OCI-LY7 (cell line): ENCODE data around the gene PLEKHG4. TPM values are rescaled to one million over a fixed set of nuclear protein-coding genes. Genes with fewer than 3 reads are reported as not detected.

Experiments
- BruUV-seq: library from RNA; stranded (reverse); fragments of 400-500 nt; replicated peaks from 2 replicates; lab custom pipeline; 2021; lab: Mats Ljungman, UMichigan
- CTCF ChIA-PET: fragments of 300-600 bp; sonication (Branson Sonifier 250); formaldehyde crosslinking; loops from one replicate; lab custom pipeline; 2022; ENCODE audit warnings: antibody characterized with exemption; ENCODE audit not compliant: unreplicated experiment; lab: Charles Lee
- POLR2A ChIA-PET: fragments of 300-600 bp; sonication (Branson Sonifier 250); formaldehyde crosslinking; loops from one replicate; lab custom pipeline; 2022; ENCODE audit warnings: antibody characterized with exemption; lab: Charles Lee
- DNase-seq: peaks from one replicate; pipeline ENCODE4 v3.0.0-alpha.2; 2015; ENCODE audit warnings: low spot score
- H2AFZ ChIP-seq: fragments of 200-600 bp; sonication (generic), shearing (Covaris generic); 2 replicates; pipeline ENCODE4 v1.6.1; 2014; ENCODE audit warnings: mild to moderate bottlenecking, antibody characterized with exemption, low read length, moderate library complexity
- H3K27ac ChIP-seq: fragments of 200-600 bp; sonication (generic); 2 replicates; pipeline ENCODE4 v1.5.1; 2014; ENCODE audit warnings: mixed run types, low read depth, mild to moderate bottlenecking, moderate library complexity, low read length, inconsistent platforms; ENCODE audit not compliant: poor library complexity, severe bottlenecking
- H3K36me3 ChIP-seq: fragments of 200-600 bp; sonication (generic); 2 replicates; pipeline ENCODE4 v1.6.1; 2014; ENCODE audit warnings: mild to moderate bottlenecking, antibody characterized with exemption, low read length, moderate library complexity, mixed read lengths; ENCODE audit not compliant: insufficient read depth
- H3K4me1 ChIP-seq: fragments of 200-600 bp; sonication (generic); 2 replicates; pipeline ENCODE4 v1.5.1; 2014; ENCODE audit warnings: mild to moderate bottlenecking, low read length; ENCODE audit not compliant: insufficient read depth, poor library complexity, severe bottlenecking
- H3K4me2 ChIP-seq: fragments of 200-600 bp; sonication (generic); 2 replicates; pipeline ENCODE4 v1.6.1; 2014; ENCODE audit warnings: mild to moderate bottlenecking, low read length
- H3K4me3 ChIP-seq: fragments of 200-600 bp; sonication (generic); 2 replicates; pipeline ENCODE4 v1.5.1; 2014; ENCODE audit warnings: mild to moderate bottlenecking, low read depth, low read length; ENCODE audit not compliant: poor library complexity, severe bottlenecking
- H3K79me2 ChIP-seq: fragments of 200-600 bp; sonication (generic); 2 replicates; pipeline ENCODE4 v1.6.1; 2016; ENCODE audit warnings: low read depth, mild to moderate bottlenecking, low read length, moderate library complexity, mixed read lengths; ENCODE audit not compliant: insufficient read depth
- H3K9me2 ChIP-seq: fragments of 200-600 bp; sonication (generic); 2 replicates; pipeline ENCODE4 v1.6.1; 2016; ENCODE audit warnings: mild to moderate bottlenecking, low read length, mixed read lengths; ENCODE audit not compliant: insufficient read depth
- H3K9me3 ChIP-seq: fragments of 200-600 bp; sonication (generic); 2 replicates; pipeline ENCODE4 v1.6.1; 2014; ENCODE audit warnings: mild to moderate bottlenecking, mixed run types, low read length, mixed read lengths
- H4K20me1 ChIP-seq: fragments of 200-600 bp; sonication (generic); 2 replicates; pipeline ENCODE4 v1.6.1; 2014; ENCODE audit warnings: mild to moderate bottlenecking, antibody characterized with exemption, low read length, moderate library complexity, mixed read lengths; ENCODE audit not compliant: insufficient read depth
- CTCF ChIP-seq: fragments of 200-600 bp; sonication (generic); conservative IDR thresholded peaks from 2 replicates; pipeline ENCODE4 v1.5.1; 2014; ENCODE audit warnings: mild to moderate bottlenecking, antibody characterized with exemption, low read length, moderate library complexity, mixed read lengths
- EZH2phosphoT487 ChIP-seq: fragments of 200-600 bp; sonication (generic); IDR thresholded peaks from 2 replicates; pipeline ENCODE4 v1.6.1; 2018; ENCODE audit warnings: low read depth, borderline replicate concordance, mild to moderate bottlenecking, mixed run types, antibody characterized with exemption, low read length, moderate library complexity, mixed read lengths
- intact Hi-C: fragments of 100-400 bp; cut with micrococcal nuclease; formaldehyde crosslinking; loops from one replicate; pipeline ENCODE4 v1.10.0; 2022; ENCODE audit not compliant: unreplicated experiment
- total RNA-seq, 2 experiments: library from RNA; depleted of rRNA in 1 of 2; stranded (reverse); fragments of >200 nt in 1 of 2; shearing (Covaris generic) in 1 of 2; gene quantifications; 2 replicates each; pipeline ENCODE4 v1.2.3, GENCODE V29; 2014 to 2022

PLEKHG4 gene
- total RNA-seq, 2 experiments from 2014 or later, result 0.51 TPM; not detected in 1

GRCh38 chr16:67327743-67328142 lies 48.4 kb downstream of the PLEKHG4 start:
- ChIA-PET CTCF (no interaction called here), POLR2A (no interaction called here)
- Histone ChIP-seq H3K79me2 (no peaks in the 10 kb centered on the region), H3K9me3 (no peaks in the 10 kb centered on the region), H3K36me3 (no peaks in the 10 kb centered on the region), H3K4me2 (no peak overlapping the region), H2AFZ (no peak overlapping the region), H3K9me2 (no peaks in the 10 kb centered on the region), H3K4me1 (peaks cover 22% of the 10 kb centered on the region), H3K27ac (no peak overlapping the region), H3K4me3 (no peak overlapping the region), H4K20me1 (no peaks in the 10 kb centered on the region)
- BruUV-seq, result no TSS peak
- intact Hi-C loops, result no loop called here
- TF ChIP-seq CTCF (no peak), EZH2phosphoT487 (no peak)
- DNase-seq, result no peak

GRCh38 chr16:67329901-67330300 lies 50.6 kb downstream of the PLEKHG4 start:
- no peaks in the 10 kb centered on the region for H3K36me3 ChIP-seq
- no peak for TF ChIP-seq CTCF
- no peak for TF ChIP-seq EZH2phosphoT487
- H3K9me3 ChIP-seq, result no peaks in the 10 kb centered on the region
- ChIA-PET POLR2A (no interaction called here), CTCF (no interaction called here)
- H4K20me1 ChIP-seq, result no peaks in the 10 kb centered on the region
- no peak overlapping the region for H3K4me2 ChIP-seq
- no peak for DNase-seq
- no peaks in the 10 kb centered on the region for H3K9me2 ChIP-seq
- H3K4me3 ChIP-seq, result no peak overlapping the region
- no peaks in the 10 kb centered on the region for H3K79me2 ChIP-seq
- H3K27ac ChIP-seq, result no peak overlapping the region
- no peak overlapping the region for H2AFZ ChIP-seq
- intact Hi-C loops, result no loop called here
- H3K4me1 ChIP-seq, result peaks cover 11% of the 10 kb centered on the region
- no TSS peak for BruUV-seq

- no peaks in the 10 kb centered on the region for H3K79me2 ChIP-seq
- no peaks in the 10 kb centered on the region for H3K9me3 ChIP-seq
- no peak overlapping the region for H2AFZ ChIP-seq
- no peaks in the 10 kb centered on the region for H3K36me3 ChIP-seq
- CTCF ChIA-PET, result no interaction called here
- no peak overlapping the region for H3K4me3 ChIP-seq
- TF ChIP-seq CTCF (no peak), EZH2phosphoT487 (no peak)
- H3K4me2 ChIP-seq, result no peak overlapping the region
- no peak for DNase-seq
- no peaks in the 10 kb centered on the region for H3K9me2 ChIP-seq
- BruUV-seq, result no TSS peak
- H4K20me1 ChIP-seq, result no peaks in the 10 kb centered on the region
- intact Hi-C loops, result no loop called here
- no peaks in the 10 kb centered on the region for H3K4me1 ChIP-seq
- H3K27ac ChIP-seq, result no peak overlapping the region
- POLR2A ChIA-PET, result no interaction called here
Observed at GRCh38 chr16:67333315-67333714, 54.0 kb downstream of the PLEKHG4 start.
